GM12891 (cell line): ENCODE data around the gene CD81.

Experiments used
- POLR2A ChIP-seq: IDR thresholded peaks from 2 replicates; pipeline ENCODE4 v1.6.1; 2011; ENCODE audit warnings: low read depth, low read length, control low read depth
- SPI1 ChIP-seq: IDR thresholded peaks from 2 replicates; pipeline ENCODE4 v1.6.1; 2011; ENCODE audit warnings: low read depth, low read length, control low read depth
- TAF1 ChIP-seq: IDR thresholded peaks from 2 replicates; pipeline ENCODE4 v1.6.1; 2011; ENCODE audit warnings: low read depth, low read length, control low read depth

DNA sequence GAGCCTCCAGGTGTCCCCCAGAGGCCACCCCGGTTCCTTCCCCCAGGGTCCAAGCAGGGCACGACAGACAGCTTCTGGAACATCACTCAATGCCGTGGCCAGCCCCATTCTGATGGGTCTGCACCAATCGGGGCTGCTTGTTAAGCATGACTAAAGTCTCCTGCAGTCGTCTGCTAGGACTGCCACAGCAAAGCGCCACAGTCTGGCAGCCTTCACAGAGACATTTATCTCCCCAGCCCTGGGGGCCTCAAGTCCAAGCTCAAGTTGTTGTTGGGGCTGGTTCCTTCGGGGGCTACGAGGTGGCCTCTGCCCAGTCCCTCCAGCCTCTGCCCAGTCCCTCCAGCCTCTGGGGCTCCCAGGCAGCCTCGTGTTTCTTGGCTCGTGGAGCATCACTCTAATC, 14.0 kb upstream of the CD81 start:
- TF ChIP-seq SPI1 = no peak
- TF ChIP-seq TAF1 = no peak
- TF ChIP-seq POLR2A = no peak
